Loucy (cell line): ENCODE results near the gene NQO2.

ENCODE experiments used
- H2AFZ ChIP-seq: fragments of 200-600 bp; sonication (generic); 2 replicates; pipeline ENCODE4 v1.6.0; 2016; ENCODE audit warnings: antibody characterized with exemption, mild to moderate bottlenecking, low read length, moderate library complexity
- H3F3A ChIP-seq: fragments of 200-600 bp; 2 replicates; pipeline ENCODE4 v1.6.0; 2016; ENCODE audit warnings: antibody characterized with exemption, low read depth, mild to moderate bottlenecking
- H3K27me3 ChIP-seq: fragments of 200-600 bp; sonication (generic); 2 replicates; pipeline ENCODE4 v1.6.1; 2014; ENCODE audit warnings: low read length, mild to moderate bottlenecking; ENCODE audit not compliant: insufficient read depth, poor library complexity, severe bottlenecking
- H3K36me3 ChIP-seq: fragments of 200-600 bp; sonication (generic); 2 replicates; pipeline ENCODE4 v1.6.1; 2016; ENCODE audit warnings: low read length; ENCODE audit not compliant: insufficient read depth
- H3K4me1 ChIP-seq: fragments of 200-600 bp; sonication (generic); 2 replicates; pipeline ENCODE4 v1.5.1; 2014; ENCODE audit warnings: low read length, mild to moderate bottlenecking; ENCODE audit not compliant: insufficient read depth, poor library complexity, severe bottlenecking
- H3K4me2 ChIP-seq: fragments of 200-600 bp; sonication (generic); 2 replicates; pipeline ENCODE4 v1.6.0; 2014; ENCODE audit warnings: antibody characterized with exemption, low read length, low read depth, mild to moderate bottlenecking; ENCODE audit not compliant: poor library complexity, severe bottlenecking
- H3K4me3 ChIP-seq: fragments of 200-600 bp; sonication (generic); 2 replicates; pipeline ENCODE4 v1.5.1; 2014; ENCODE audit warnings: low read length, mild to moderate bottlenecking, mixed read lengths; ENCODE audit not compliant: poor library complexity, severe bottlenecking
- H3K79me2 ChIP-seq: fragments of 200-600 bp; sonication (generic); 2 replicates; pipeline ENCODE4 v1.6.1; 2014; ENCODE audit warnings: low read length; ENCODE audit not compliant: insufficient read depth
- H3K9ac ChIP-seq: fragments of 200-600 bp; sonication (generic); 2 replicates; pipeline ENCODE4 v1.6.0; 2014; ENCODE audit warnings: mild to moderate bottlenecking, low read depth, low read length, moderate library complexity; ENCODE audit not compliant: poor library complexity, severe bottlenecking
- H3K9me2 ChIP-seq: fragments of 200-600 bp; sonication (generic); replicated peaks from 2 replicates; pipeline ENCODE4 v1.6.1; 2016; ENCODE audit warnings: low read depth, low read length, mixed read lengths
- H3K9me3 ChIP-seq: fragments of 200-600 bp; sonication (generic); 2 replicates; pipeline ENCODE4 v1.6.1; 2014; ENCODE audit warnings: mild to moderate bottlenecking, antibody characterized with exemption, low read length, low read depth; ENCODE audit not compliant: insufficient read depth
- H4K20me1 ChIP-seq: fragments of 200-600 bp; sonication (generic); 2 replicates; pipeline ENCODE4 v1.6.0; 2014; ENCODE audit warnings: antibody characterized with exemption, low read length, mild to moderate bottlenecking; ENCODE audit not compliant: insufficient read depth, poor library complexity, severe bottlenecking
- CTCF ChIP-seq: fragments of 200-600 bp; sonication (generic); conservative IDR thresholded peaks from 2 replicates; pipeline ENCODE4 v1.5.1; 2014; ENCODE audit warnings: mild to moderate bottlenecking, antibody characterized with exemption, low read length
- EZH2phosphoT487 ChIP-seq: fragments of 200-600 bp; IDR thresholded peaks from 2 replicates; pipeline ENCODE4 v1.6.1; 2018; ENCODE audit warnings: antibody characterized with exemption, mild to moderate bottlenecking, moderate library complexity, borderline replicate concordance

NQO2 gene

GRCh38 chr6:2984738-2985406 is 14.8 kb upstream of the NQO2 start:
- no peaks in the 10 kb centered on the region for H3K9me2 ChIP-seq
- no peak overlapping the region for H3K4me2 ChIP-seq
- H3K36me3 ChIP-seq: no peaks in the 10 kb centered on the region
- no peaks in the 10 kb centered on the region for H3K79me2 ChIP-seq
- no peaks in the 10 kb centered on the region for H3K9me3 ChIP-seq
- H4K20me1 ChIP-seq: no peaks in the 10 kb centered on the region
- H3K4me1 ChIP-seq: peaks cover 14% of the 10 kb centered on the region
- no peak overlapping the region for H3K4me3 ChIP-seq
- TF ChIP-seq EZH2phosphoT487 (no peak), CTCF (no peak)
- peaks cover 6% of the 10 kb centered on the region for H3F3A ChIP-seq
- H2AFZ ChIP-seq: no peak overlapping the region
- H3K9ac ChIP-seq: no peak overlapping the region
- no peaks in the 10 kb centered on the region for H3K27me3 ChIP-seq

- H2AFZ ChIP-seq: no peak overlapping the region
- no peak overlapping the region for H3K4me2 ChIP-seq
- TF ChIP-seq CTCF (no peak), EZH2phosphoT487 (no peak)
- H3K36me3 ChIP-seq: no peaks in the 10 kb centered on the region
- H3K9me2 ChIP-seq: no peaks in the 10 kb centered on the region
- H3K9me3 ChIP-seq: no peaks in the 10 kb centered on the region
- H3K4me3 ChIP-seq: no peak overlapping the region
- H3K27me3 ChIP-seq: no peaks in the 10 kb centered on the region
- no peaks in the 10 kb centered on the region for H4K20me1 ChIP-seq
- peaks cover 28% of the 10 kb centered on the region for H3K4me1 ChIP-seq
- peaks cover 6% of the 10 kb centered on the region for H3F3A ChIP-seq
- no peak overlapping the region for H3K9ac ChIP-seq
- no peaks in the 10 kb centered on the region for H3K79me2 ChIP-seq
Observed at GRCh38 chr6:2986722-2987221, 12.9 kb upstream of the NQO2 start.

- Histone ChIP-seq H3K4me3 (peak overlapping the region; percentile 95), H3K4me2 (peak overlapping the region; percentile 99), H3F3A (peaks cover 6% of the 10 kb centered on the region), H3K27me3 (no peaks in the 10 kb centered on the region), H3K36me3 (no peaks in the 10 kb centered on the region), H3K9me2 (no peaks in the 10 kb centered on the region), H3K4me1 (peaks cover 28% of the 10 kb centered on the region), H3K9ac (peak overlapping the region; percentile 89), H3K9me3 (no peaks in the 10 kb centered on the region), H2AFZ (peak overlapping the region; percentile 99), H4K20me1 (no peaks in the 10 kb centered on the region), H3K79me2 (no peaks in the 10 kb centered on the region)
- TF ChIP-seq CTCF (0 out of 2 replicates have a peak, but pooled peaks have one; percentile 14), EZH2phosphoT487 (no peak)
Observed at GRCh38 chr6:2988094-2988425, 11.6 kb upstream of the NQO2 start.
